Activated B cell treated with CpG ODN at 0.5 μM for 24 hours (primary cell): ENCODE measurements around the gene KLHL22. TPM values are rescaled to one million over a fixed set of nuclear protein-coding genes. Genes with fewer than 3 reads are reported as not detected.

Experiments
- ATAC-seq: fragments of 200-7000 bp; cut with Tn5 transposase; one replicate; pipeline ENCODE4 v1.10.0; 2021; ENCODE audit warnings: low read depth, mild to moderate bottlenecking, moderate library complexity
- CTCF ChIA-PET: fragments of 350-600 bp; sonication (Branson Sonifier 250); formaldehyde crosslinking; loops from one replicate; lab custom pipeline; 2021; ENCODE audit warnings: antibody characterized with exemption; lab: Charles Lee
- POLR2A ChIA-PET: fragments of 350-600 bp; sonication (Branson Sonifier 250); formaldehyde crosslinking; loops from one replicate; lab custom pipeline; 2021; ENCODE audit warnings: antibody characterized with exemption; lab: Charles Lee
- DNase-seq: peaks from one replicate; pipeline ENCODE4 v3.0.0; 2022
- H3K27ac Mint-ChIP-seq: one replicate; pipeline ENCODE4 v1.8.0; 2020; ENCODE audit warnings: mixed read lengths
- H3K27me3 Mint-ChIP-seq: one replicate; pipeline ENCODE4 v1.8.0; 2021; ENCODE audit warnings: mixed read lengths
- H3K36me3 Mint-ChIP-seq: one replicate; pipeline ENCODE4 v1.8.0; 2021; ENCODE audit warnings: low read depth, mixed read lengths
- H3K4me1 Mint-ChIP-seq: one replicate; pipeline ENCODE4 v1.8.0; 2021; ENCODE audit warnings: mixed read lengths
- H3K4me3 Mint-ChIP-seq: one replicate; pipeline ENCODE4 v1.8.0; 2020; ENCODE audit warnings: mild to moderate bottlenecking, mixed read lengths
- H3K9me3 Mint-ChIP-seq: one replicate; pipeline ENCODE4 v1.8.0; 2020; ENCODE audit warnings: mixed read lengths
- CTCF ChIP-seq: fragments of 200-600 bp; IDR thresholded peaks from one replicate; pipeline ENCODE4 v1.8.0; 2022; ENCODE audit warnings: antibody characterized with exemption, mild to moderate bottlenecking
- intact Hi-C: fragments of 100-400 bp; cut with micrococcal nuclease; formaldehyde crosslinking; loops from one replicate; pipeline ENCODE4 v1.15.1; 2024
- total RNA-seq: library from RNA; stranded (reverse); gene quantifications from 2 replicates; pipeline ENCODE4 v1.2.3, GENCODE V29; 2022

The KLHL22 gene
- total RNA-seq, 1 donor from 2014 or later: 26.1 TPM

- peaks cover 70% of the 10 kb centered on the region for H3K36me3 Mint-ChIP-seq
- DNase-seq (no peak), ATAC-seq (no peak)
- peaks cover 42% of the 10 kb centered on the region for H3K4me1 Mint-ChIP-seq
- no peak overlapping the region for H3K4me3 Mint-ChIP-seq
- TF ChIP-seq CTCF: no peak
- no peaks in the 10 kb centered on the region for H3K27me3 Mint-ChIP-seq
- CTCF ChIA-PET: no interaction called here
- intact Hi-C loops: no loop called here
- H3K9me3 Mint-ChIP-seq: no peaks in the 10 kb centered on the region
- POLR2A ChIA-PET: no interaction called here
- no peak overlapping the region for H3K27ac Mint-ChIP-seq
Measured at GRCh38 chr22:20519558-20519957, 24.0 kb upstream of the KLHL22 start.

- no peak overlapping the region for H3K4me3 Mint-ChIP-seq
- DNase-seq (no peak), ATAC-seq (no peak)
- ChIA-PET POLR2A (interaction anchor here (0.7 kb wide), 1 partner anchor 10 kb away, joined by 3 read pairs; the partner anchor contains the start of gene MED15), CTCF (interaction anchor here (1.1 kb wide), 1 partner anchor 46 kb away, joined by 3 read pairs; no protein-coding TSS in a partner anchor)
- H3K9me3 Mint-ChIP-seq: no peaks in the 10 kb centered on the region
- intact Hi-C loops: no loop called here
- no peaks in the 10 kb centered on the region for H3K27me3 Mint-ChIP-seq
- H3K4me1 Mint-ChIP-seq: peaks cover 38% of the 10 kb centered on the region
- H3K36me3 Mint-ChIP-seq: peaks cover 66% of the 10 kb centered on the region
- no peak overlapping the region for H3K27ac Mint-ChIP-seq
- TF ChIP-seq CTCF: no peak
Measured at GRCh38 chr22:20517841-20518592, 22.4 kb upstream of the KLHL22 start.

GRCh38 chr22:20517422-20517821, 21.8 kb upstream of the KLHL22 start:
- ATAC-seq (no peak), DNase-seq (no peak)
- intact Hi-C loops: no loop called here
- Mint-ChIP-seq H3K27ac (no peak overlapping the region), H3K9me3 (no peaks in the 10 kb centered on the region), H3K36me3 (peaks cover 63% of the 10 kb centered on the region), H3K4me1 (peaks cover 36% of the 10 kb centered on the region), H3K4me3 (no peak overlapping the region), H3K27me3 (no peaks in the 10 kb centered on the region)
- no peak for TF ChIP-seq CTCF
- POLR2A ChIA-PET: no interaction called here
- CTCF ChIA-PET: no interaction called here

DNA sequence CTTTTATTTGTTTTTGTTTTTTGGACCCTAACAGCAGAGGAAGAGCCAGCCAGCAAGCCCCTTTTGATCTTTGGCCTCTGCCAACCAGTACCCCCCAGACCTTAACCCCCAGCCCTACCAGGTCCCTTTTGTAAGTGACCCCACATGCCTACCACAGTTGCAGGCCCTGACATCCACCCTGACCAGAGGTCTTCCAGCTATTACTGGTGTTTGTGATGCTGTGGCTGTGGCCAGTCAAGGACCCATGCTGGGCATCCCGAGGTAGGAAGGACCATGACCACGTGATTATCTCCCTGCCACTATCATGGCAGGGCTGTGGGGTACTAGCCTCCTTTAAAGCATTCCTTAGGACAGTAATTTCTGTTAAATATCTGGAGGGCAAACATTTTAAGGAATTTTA, 20.8 kb upstream of the KLHL22 start:
- H3K4me1 Mint-ChIP-seq: peaks cover 41% of the 10 kb centered on the region
- ChIA-PET POLR2A (interaction anchor here (0.7 kb wide), 1 partner anchor 138 kb away, joined by 4 read pairs; no protein-coding TSS in a partner anchor), CTCF (no interaction called here)
- no peak for DNase-seq
- H3K27ac Mint-ChIP-seq: no peak overlapping the region
- no peaks in the 10 kb centered on the region for H3K27me3 Mint-ChIP-seq
- H3K9me3 Mint-ChIP-seq: no peaks in the 10 kb centered on the region
- intact Hi-C loops: no loop called here
- no peak for ATAC-seq
- H3K36me3 Mint-ChIP-seq: peaks cover 61% of the 10 kb centered on the region
- no peak overlapping the region for H3K4me3 Mint-ChIP-seq
- no peak for TF ChIP-seq CTCF

DNA sequence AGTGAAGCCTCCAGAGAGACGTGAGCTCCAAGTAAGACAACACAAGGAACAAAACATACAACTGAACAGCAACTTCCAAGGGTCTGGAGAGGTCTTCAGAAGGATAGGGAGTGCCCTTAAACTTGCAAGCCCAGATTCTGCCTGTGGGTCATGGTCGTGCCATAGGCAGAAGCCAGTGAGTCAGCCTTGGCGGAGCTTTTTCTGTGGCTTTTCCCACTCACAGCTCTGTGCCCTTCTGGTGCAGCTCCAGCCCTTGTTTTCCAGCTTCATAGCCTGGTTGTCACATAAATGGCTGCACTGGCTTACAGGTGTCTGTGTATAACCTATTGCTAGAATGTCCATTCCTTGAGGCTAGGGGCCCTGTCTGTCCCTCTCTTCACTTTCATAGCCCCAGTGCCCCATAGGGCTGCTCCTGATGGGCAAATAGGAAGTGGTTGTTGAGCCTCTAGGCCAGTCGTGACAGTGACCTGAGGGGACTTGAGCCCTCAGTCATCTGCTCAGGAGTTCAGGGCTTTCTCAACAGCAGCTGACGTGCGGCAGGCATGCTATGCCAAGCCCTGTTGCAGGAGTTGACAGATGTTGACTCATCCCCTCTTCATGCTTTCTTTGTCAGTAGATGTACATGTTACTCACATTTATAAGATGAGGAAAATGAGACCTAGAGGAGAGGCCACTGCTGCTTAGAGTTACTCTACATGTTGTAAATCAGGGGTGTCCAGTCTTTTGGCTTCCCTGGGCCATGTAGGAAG, 19.2 kb upstream of the KLHL22 start:
- Mint-ChIP-seq H3K27me3 (no peaks in the 10 kb centered on the region), H3K27ac (no peak overlapping the region), H3K9me3 (no peaks in the 10 kb centered on the region), H3K4me3 (no peak overlapping the region), H3K4me1 (peaks cover 55% of the 10 kb centered on the region), H3K36me3 (peaks cover 51% of the 10 kb centered on the region)
- no peak for TF ChIP-seq CTCF
- DNase-seq (no peak), ATAC-seq (no peak)
- ChIA-PET CTCF (no interaction called here), POLR2A (interaction anchor here (0.6 kb wide), 1 partner anchor 95 kb away, joined by 4 read pairs; no protein-coding TSS in a partner anchor)
- intact Hi-C loops: no loop called here
